Measurements from ENCODE around the gene SHF. TPM values are rescaled to one million over a fixed set of nuclear protein-coding genes. Genes with fewer than 3 reads are reported as not detected.

The SHF gene
- total RNA-seq, 1 donor from 2014 or later: 104 TPM

- no peak for DNase-seq (ENCODE audit: low read depth)
Measured at GRCh38 chr15:45130291-45131000, 57.3 kb downstream of the SHF start.

DNA sequence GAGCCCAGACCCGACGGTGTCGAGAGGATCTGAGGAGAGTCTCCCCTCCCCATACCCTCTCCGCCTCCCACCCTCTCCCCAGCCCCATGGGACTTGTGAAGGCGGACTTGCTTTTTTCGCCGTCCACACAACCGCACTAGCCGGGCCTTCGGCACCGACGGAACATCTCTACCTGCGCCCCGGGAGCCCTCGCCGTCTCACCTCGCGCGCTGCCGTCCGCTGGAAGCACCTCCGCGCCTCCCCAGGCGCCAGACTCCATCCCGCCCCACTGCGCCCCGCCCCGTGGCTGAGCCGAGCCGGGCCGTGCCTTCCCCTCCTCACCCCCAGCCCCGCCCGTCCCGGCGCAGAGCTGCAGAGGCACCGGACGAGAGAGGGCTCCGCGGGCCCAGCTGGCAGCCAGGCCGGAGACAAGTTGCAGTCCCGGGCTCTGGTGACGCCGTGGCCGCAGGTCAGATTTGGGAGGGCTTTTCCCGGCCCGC lies 58.1 kb downstream of the SHF start, which contains the start of the genes DUOX1 and DUOXA1:
TSS of gene DUOX1 (plus strand) at position 344 of the 479 bp plus-strand sequence. CDS start 1,973 bp downstream, outside the sequence.
TSS of gene DUOXA1 (minus strand) at position 229 of the 479 bp plus-strand sequence. CDS start 6,865 bp downstream, outside the sequence.
- DNase-seq (ENCODE audit: low read depth): no peak

GRCh38 chr15:45128971-45129639 lies 58.7 kb downstream of the SHF start:
- no peak for DNase-seq (ENCODE audit: low read depth)

- peak; percentile 45 for DNase-seq (ENCODE audit: low read depth)
Measured at GRCh38 chr15:45126535-45127158, 61.1 kb downstream of the SHF start.

GRCh38 chr15:45123397-45123796 lies 64.4 kb downstream of the SHF start:
- DNase-seq (ENCODE audit: low read depth): no peak

GRCh38 chr15:45122719-45123118 lies 65.0 kb downstream of the SHF start:
- DNase-seq (ENCODE audit: low read depth): no peak

- DNase-seq (ENCODE audit: low read depth): peak; percentile 32
Measured at GRCh38 chr15:45121706-45122417, 65.9 kb downstream of the SHF start.

DNA sequence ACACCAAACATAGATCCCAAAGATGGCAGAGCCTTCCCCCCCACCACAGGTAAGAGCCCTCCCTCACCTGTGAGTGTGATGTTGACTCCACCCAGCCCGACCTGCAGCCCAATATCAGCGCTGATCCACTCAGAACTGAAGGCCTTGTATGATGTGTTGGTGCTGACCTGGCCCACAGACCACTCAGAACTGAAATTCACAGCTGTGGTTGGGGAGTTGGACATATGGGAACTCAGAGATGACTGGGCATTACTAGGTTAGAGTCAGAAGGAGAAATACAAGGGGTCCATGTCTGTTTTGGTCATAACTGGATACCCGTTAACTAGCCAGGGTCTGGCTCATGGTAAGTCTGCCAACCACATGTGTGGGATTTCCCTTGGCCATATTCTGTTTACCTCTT lies 66.7 kb downstream of the SHF start:
- DNase-seq (ENCODE audit: low read depth): no peak

GRCh38 chr15:45120081-45120972 lies 67.4 kb downstream of the SHF start:
- DNase-seq (ENCODE audit: low read depth): no peak

- no peak for DNase-seq (ENCODE audit: low read depth)
Measured at GRCh38 chr15:45118996-45119395, 68.8 kb downstream of the SHF start.

- peak; percentile 93 for DNase-seq (ENCODE audit: low read depth)
Measured at GRCh38 chr15:45118131-45118588, 69.6 kb downstream of the SHF start.

DNA sequence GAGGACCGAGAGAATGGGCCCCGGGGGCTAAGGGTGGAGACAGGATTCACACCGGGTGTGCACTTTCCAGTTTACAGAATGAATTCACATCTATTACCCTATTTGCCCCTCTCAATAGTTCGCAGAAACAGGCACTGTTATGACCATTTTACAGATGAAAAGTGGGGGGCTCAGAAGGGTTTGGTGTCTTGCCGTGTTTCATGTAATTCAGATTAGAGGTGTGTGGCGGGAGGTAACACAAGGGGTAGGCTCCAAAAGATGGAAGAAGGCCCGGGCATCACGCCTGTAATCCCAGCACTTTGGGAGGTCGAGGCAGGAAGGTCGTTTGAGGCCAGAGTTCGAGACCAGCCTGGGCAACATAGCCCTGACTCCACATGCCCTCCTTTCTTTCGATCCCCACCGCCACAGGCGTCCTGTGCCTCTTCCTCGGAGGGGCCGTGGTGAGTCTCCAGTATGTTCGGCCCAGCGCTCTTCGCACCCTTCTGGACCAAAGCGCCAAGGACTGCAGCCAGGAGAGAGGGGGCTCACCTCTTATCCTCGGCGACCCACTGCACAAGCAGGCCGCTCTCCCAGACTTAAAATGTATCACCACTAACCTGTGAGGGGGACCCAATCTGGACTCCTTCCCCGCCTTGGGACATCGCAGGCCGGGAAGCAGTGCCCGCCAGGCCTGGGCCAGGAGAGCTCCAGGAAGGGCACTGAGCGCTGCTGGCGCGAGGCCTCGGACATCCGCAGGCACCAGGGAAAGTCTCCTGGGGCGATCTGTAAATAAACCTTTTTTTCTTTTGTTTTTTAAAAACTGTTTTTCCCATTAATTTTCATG lies 70.2 kb downstream of the SHF start:
- no peak for DNase-seq (ENCODE audit: low read depth)

Other genes with a start within 250 kb of the SHF start
- not detected in 2 replicates for gene TERB2, start 231.3 kb downstream of the SHF start, total RNA-seq
- gene SORD, start 164.8 kb downstream of the SHF start, total RNA-seq: 8.3 and 11.2 TPM in 2 replicates
- gene DUOX2, start 73.8 kb downstream of the SHF start, total RNA-seq: not detected in 2 replicates
- gene DUOXA2, start 73.6 kb downstream of the SHF start, total RNA-seq: not detected in 2 replicates
- not detected in 2 replicates for gene DUOXA1, start 58.1 kb downstream of the SHF start, total RNA-seq
- not detected in 2 replicates for gene DUOX1, start 58.0 kb downstream of the SHF start, total RNA-seq
- not detected in 2 replicates for gene SLC28A2, start 64.3 kb upstream of the SHF start, total RNA-seq
- 36.4 and 47.1 TPM in 2 replicates for gene GATM, start 190.6 kb upstream of the SHF start, total RNA-seq

Measured in myocyte (in vitro differentiated cells).